VCaP (cell line): Measurements from ENCODE around the gene ARV1.

Experiments
- H3K27ac ChIP-seq: fragments of 450-650 bp; 2 replicates; pipeline ENCODE4 v1.5.1; 2017
- CTCF ChIP-seq: fragments of 450-650 bp; conservative IDR thresholded peaks from 2 replicates; pipeline ENCODE4 v1.5.1; 2017; ENCODE audit warnings: mild to moderate bottlenecking, moderate library complexity

ARV1 gene

GRCh38 chr1:230978491-230979388 lies at the start of gene ARV1, which contains the start of gene TTC13:
ARV1 (plus strand) TSS chr1:230979094; CDS start chr1:230979106, 12 bp downstream.
TTC13 (minus strand) TSS chr1:230978861; CDS start chr1:230978830, 31 bp downstream.
- TF ChIP-seq CTCF: peak; percentile 79
- peak within 1 kb of the TSS; percentile 82 for H3K27ac ChIP-seq

- TF ChIP-seq CTCF: no peak
- H3K27ac ChIP-seq: no peak overlapping the region
Measured at GRCh38 chr1:230930986-230931385, 47.9 kb upstream of the ARV1 start.

- TF ChIP-seq CTCF: no peak
Measured at GRCh38 chr1:230935852-230936251, 43.0 kb upstream of the ARV1 start.

GRCh38 chr1:230936475-230936874 lies 42.4 kb upstream of the ARV1 start:
- no peak overlapping the region for H3K27ac ChIP-seq
- no peak for TF ChIP-seq CTCF

More at GRCh38 chr1:230935852-230936251, 43.0 kb upstream of the ARV1 start:
- no peak overlapping the region for H3K27ac ChIP-seq

GRCh38 chr1:230937371-230937770 lies 41.5 kb upstream of the ARV1 start:
- no peak for TF ChIP-seq CTCF

GRCh38 chr1:230938924-230939368 lies 39.9 kb upstream of the ARV1 start:
- TF ChIP-seq CTCF: no peak
- H3K27ac ChIP-seq: no peak overlapping the region

More at GRCh38 chr1:230937371-230937770, 41.5 kb upstream of the ARV1 start:
- H3K27ac ChIP-seq: no peak overlapping the region

GRCh38 chr1:230939806-230940489 lies 38.9 kb upstream of the ARV1 start:
- no peak overlapping the region for H3K27ac ChIP-seq
- no peak for TF ChIP-seq CTCF
